NCI-H2081 (cell line): ENCODE data around the gene CD163L1.
"Not testable (repeated sequence)": the region's sequence is repeated elsewhere in the genome, so short reads cannot be mapped to it uniquely, and the experiment has no call there.

Experiments used
- DNase-seq, 2 experiments: peaks; one replicate each; lab custom pipeline; 2025; lab: John Stamatoyannopoulos, UW

CD163L1 gene

GRCh38 chr12:7404275-7404674 lies 39.7 kb downstream of the CD163L1 start:
- no peak for DNase-seq

GRCh38 chr12:7403466-7403865 lies 40.5 kb downstream of the CD163L1 start:
- no peak for DNase-seq

GRCh38 chr12:7399089-7399488 lies 44.9 kb downstream of the CD163L1 start:
- DNase-seq, result no peak

- DNase-seq, result no peak
Measured at GRCh38 chr12:7396418-7396817, 47.5 kb downstream of the CD163L1 start.

GRCh38 chr12:7395950-7396349 lies 48.0 kb downstream of the CD163L1 start:
- no peak for DNase-seq

GRCh38 chr12:7387289-7387688 lies 56.7 kb downstream of the CD163L1 start:
- DNase-seq, result no peak

- no peak for DNase-seq
Measured at GRCh38 chr12:7383157-7383556, 60.8 kb downstream of the CD163L1 start.

GRCh38 chr12:7376196-7376595 lies 67.8 kb downstream of the CD163L1 start:
- no peak for DNase-seq

GRCh38 chr12:7375145-7375543 lies 68.8 kb downstream of the CD163L1 start:
- no peak for DNase-seq

- DNase-seq, result no peak
Measured at GRCh38 chr12:7374423-7375144, 69.4 kb downstream of the CD163L1 start.

- no peak for DNase-seq
Measured at GRCh38 chr12:7373226-7373625, 70.7 kb downstream of the CD163L1 start.

- no peak for DNase-seq
Measured at GRCh38 chr12:7369274-7369729, 74.7 kb downstream of the CD163L1 start.

- DNase-seq, result no peak
Measured at GRCh38 chr12:7362734-7363133, 81.2 kb downstream of the CD163L1 start.

- DNase-seq, result no peak
Measured at GRCh38 chr12:7361265-7361664, 82.7 kb downstream of the CD163L1 start.

GRCh38 chr12:7354529-7354928 lies 89.4 kb downstream of the CD163L1 start:
- DNase-seq, result no peak

GRCh38 chr12:7352661-7353060 lies 91.3 kb downstream of the CD163L1 start:
- DNase-seq, result no peak

GRCh38 chr12:7351177-7351576 lies 92.8 kb downstream of the CD163L1 start:
- DNase-seq, result no peak

- DNase-seq, result no peak
Measured at GRCh38 chr12:7349418-7349817, 94.5 kb downstream of the CD163L1 start.

GRCh38 chr12:7346551-7347225 lies 97.3 kb downstream of the CD163L1 start:
- DNase-seq, result no peak

- no peak for DNase-seq
Measured at GRCh38 chr12:7344833-7345606, 98.9 kb downstream of the CD163L1 start.

- no peak for DNase-seq
Measured at GRCh38 chr12:7339675-7340074, 104.3 kb downstream of the CD163L1 start.

- DNase-seq, result not testable (repeated sequence)
Measured at GRCh38 chr12:7337790-7338189, 106.2 kb downstream of the CD163L1 start.

- DNase-seq, result no peak
Measured at GRCh38 chr12:7327918-7328317, 116.0 kb downstream of the CD163L1 start.
